SU-DHL-6 (cell line): Measurements from ENCODE around the gene DNAAF1.

Experiments used
- CTCF ChIP-seq: fragments of 200-600 bp; sonication (generic); IDR thresholded peaks from one replicate; pipeline ENCODE4 v1.5.1; 2017; ENCODE audit warnings: antibody characterized with exemption, mild to moderate bottlenecking, low read length, moderate library complexity; ENCODE audit not compliant: insufficient read depth, poor library complexity, severe bottlenecking
- EZH2phosphoT487 ChIP-seq: fragments of 200-600 bp; sonication (generic), shearing (Covaris generic); conservative IDR thresholded peaks from 2 replicates; pipeline ENCODE4 v1.6.1; 2018; ENCODE audit warnings: mild to moderate bottlenecking, antibody characterized with exemption, low read length, moderate library complexity, mixed read lengths

- TF ChIP-seq CTCF (no peak), EZH2phosphoT487 (no peak)
These were observed 41.4 kb upstream of the DNAAF1 start for GRCh38 chr16:84103678-84104077.
